DMS 273 (cell line): ENCODE measurements around the gene KCNE3.
"Not testable (repeated sequence)": the region's sequence is repeated elsewhere in the genome, so short reads cannot be mapped to it uniquely, and the experiment has no call there.

Source experiments
- DNase-seq: peaks from one replicate; lab custom pipeline; 2025; ENCODE audit not compliant: unreplicated experiment; lab: John Stamatoyannopoulos, UW

KCNE3 gene

DNA sequence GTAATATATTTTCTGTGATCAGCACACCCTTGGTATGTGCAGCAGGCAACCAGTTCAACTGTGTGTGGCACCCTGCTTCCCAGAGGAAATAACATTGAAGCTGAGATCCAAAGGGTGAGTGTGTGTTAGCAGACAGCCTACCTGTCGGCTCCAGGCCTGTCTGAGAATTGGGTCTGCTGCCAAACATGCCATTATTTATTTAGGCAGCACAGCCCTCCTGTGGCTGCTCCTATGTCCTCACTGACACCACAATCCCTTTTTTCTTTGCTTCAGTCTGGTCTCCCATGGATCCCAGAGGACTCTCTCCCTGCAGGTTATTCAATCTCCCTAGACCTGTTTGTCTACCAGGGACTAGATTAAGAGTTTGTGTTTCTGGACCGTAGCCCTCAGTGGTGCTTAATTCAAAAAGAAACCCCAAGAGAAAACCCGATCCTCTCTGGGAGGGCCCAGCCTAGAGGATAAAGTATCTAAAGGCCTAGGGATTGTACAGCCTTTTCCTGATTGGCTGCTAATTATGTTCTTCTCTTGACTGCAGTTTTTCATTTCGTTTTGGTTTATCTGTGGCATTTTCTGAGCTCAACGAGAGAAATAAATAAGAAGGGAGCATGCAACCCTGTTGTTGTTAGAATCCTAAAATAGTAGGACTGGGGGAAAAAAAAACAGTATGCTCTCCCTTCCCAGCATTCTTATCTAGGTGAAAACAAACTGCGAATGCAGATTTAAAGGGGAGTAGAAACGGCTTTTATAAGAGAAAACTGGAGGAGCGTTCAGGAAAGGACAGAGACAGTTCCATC is 24.1 kb downstream of the KCNE3 start:
- peak; percentile 75 for DNase-seq

DNA sequence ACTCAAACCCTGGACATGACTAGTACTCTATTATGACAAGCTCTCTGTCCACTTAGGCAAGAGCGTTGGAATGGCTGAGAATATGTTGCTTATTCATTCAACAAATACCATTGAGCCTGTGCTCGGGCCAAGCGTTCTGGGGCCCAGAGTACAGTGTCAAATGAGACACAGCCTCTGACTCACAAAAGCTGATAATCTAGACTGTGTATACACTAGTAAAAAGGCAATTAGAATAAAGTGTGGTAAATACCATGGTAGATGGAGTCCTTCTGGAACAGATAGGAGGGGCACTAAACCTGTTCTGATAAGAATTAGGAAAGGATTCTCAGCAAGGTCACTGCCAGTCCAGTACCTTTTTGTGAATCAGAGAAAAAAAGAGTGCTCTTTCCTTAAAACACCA is 24.7 kb downstream of the KCNE3 start:
- no peak for DNase-seq

DNA sequence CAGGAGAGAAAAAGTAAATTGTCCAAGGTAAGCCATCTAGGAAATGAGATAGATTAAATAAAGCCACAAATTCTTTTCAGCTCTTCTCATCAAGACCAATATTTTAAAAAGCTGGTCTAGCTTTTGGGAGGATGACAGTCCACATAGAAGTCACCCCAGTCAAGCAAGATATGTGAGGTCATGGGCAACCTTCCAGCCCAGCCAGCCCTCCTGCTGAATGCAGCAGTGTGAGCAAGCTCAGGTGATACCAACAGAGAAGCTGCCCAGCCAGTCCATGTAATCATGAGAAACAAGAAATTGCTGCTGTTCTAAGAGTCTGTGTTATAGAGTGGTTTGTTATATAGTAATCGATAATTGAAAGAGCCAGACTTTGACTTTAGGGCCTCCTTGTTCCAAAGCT is 28.7 kb downstream of the KCNE3 start:
- DNase-seq: no peak

DNA sequence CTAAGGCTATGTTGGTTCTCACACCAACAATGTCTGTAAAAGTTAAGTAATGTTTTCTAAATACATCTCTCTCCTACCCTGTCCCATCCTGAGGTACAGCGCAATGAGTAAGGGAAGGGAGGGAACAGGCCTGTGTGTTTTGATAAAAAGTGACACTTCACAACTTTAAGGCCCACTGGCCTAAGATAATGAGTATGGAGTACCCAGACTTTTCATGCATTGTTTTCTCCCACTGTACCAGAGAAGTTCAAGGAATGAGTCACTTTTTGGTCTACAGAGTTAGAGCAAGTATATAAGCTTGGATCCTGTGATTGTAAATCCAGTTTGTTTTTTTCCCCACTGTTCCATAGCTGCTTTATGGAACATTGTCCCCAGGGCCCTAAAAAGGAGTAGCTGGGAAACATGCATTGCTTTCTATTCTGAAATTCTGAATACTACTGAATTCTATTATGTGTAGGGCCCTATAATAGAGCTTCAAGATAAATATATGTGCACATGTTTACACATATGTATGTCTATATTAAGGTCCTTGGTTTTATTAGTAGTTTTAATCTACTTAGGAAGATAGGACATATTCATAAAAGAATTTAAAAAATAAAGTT is 29.8 kb downstream of the KCNE3 start:
- no peak for DNase-seq

DNA sequence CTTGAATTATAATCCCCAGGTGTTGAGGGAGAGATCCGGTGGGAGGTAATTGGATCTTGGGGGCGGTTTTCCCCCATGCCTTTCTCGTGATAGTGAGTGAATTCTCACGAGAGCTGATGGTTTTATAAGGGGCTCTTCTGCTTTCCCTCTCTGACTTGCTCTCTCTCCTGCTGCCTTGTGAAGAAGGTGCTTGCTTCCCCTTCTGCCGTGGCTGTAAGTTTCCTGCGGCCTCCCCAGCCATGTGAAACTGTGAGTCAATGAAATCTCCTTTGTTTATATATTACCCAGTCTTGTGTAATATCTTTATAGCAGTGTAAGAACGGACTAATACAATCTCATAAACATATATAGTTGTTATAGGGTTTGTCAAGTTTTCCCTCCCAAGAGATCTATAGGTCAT is 32.8 kb downstream of the KCNE3 start:
- no peak for DNase-seq

DNA sequence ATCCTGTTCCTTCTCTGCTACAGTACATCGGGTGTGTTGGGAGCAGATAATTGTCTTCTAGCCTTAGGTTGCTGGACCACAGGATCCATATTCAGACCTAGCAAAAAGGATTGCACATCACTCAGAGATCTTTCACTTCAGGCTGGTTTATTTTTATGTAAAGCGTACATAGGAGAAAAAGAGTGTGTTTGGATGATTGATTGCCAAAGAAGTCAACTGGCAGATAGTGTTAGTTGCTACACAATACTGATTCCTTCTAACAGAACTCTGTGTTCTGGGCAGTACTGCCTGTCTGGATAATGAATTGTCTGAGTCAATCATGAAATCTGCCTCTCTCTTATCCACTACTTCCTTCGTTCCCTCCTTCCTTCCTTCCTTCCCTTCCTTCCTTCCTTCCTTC is 38.1 kb downstream of the KCNE3 start:
- DNase-seq: no peak

DNA sequence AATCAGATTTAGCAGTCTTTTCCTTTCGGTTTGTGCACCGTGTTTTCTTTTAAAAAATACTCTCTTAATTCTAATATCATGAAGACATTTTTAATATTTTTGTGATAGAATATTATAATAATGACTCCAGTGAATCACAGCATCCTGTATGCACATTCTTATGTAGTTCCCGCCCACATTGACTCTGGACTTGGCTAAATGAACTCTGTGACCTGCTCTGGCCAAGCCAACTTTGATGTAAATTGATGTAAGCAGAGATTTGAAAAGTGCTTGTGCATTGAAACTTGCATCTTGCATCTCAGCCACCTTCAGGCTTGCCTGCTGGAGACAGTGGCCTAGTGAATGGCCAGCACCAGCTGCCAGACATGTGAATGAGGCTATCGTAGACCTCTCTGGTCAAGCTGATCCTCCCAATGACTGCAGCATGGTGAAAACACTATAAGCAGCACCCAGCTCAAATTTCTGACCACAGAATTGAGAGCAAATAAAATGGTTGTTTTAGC is 39.9 kb downstream of the KCNE3 start:
- no peak for DNase-seq

DNA sequence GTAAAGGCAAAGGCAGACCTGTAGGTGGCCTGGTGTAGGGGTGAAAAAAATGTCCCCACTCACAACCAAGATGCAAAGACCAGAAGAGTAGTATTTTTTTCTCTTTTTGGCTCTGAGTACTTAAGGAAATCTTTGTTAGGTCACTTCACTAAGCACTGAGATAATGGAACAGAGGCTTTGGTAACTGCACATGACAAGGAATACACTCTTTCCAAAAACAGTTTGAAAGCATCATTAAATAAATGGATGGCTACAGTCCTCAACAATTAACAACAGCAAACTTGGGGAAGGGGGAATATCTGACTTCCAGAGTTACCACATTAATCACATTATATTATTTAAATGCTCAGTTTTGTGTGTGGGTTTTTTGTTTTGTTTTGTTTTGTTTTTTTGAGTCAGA is 42.2 kb downstream of the KCNE3 start:
- DNase-seq: no peak

DNA sequence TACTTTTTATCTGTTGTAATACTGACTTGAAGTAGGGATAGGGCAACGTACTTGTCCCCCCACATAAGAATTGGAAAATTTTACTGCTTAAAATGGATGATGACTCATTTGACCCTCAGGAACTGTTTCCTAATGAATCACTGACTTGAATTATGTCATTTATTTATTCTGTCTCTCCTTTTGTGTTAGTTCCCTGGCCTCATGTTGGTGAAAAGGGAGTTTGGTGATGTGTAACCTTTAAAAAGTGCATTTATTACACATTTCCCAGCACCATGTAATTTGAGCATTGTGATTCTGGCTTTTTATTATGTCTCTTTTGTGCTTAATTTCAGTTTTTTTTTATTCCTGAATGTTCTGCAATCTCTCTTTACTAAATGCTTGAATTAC is 48.8 kb downstream of the KCNE3 start:
- DNase-seq: no peak

DNA sequence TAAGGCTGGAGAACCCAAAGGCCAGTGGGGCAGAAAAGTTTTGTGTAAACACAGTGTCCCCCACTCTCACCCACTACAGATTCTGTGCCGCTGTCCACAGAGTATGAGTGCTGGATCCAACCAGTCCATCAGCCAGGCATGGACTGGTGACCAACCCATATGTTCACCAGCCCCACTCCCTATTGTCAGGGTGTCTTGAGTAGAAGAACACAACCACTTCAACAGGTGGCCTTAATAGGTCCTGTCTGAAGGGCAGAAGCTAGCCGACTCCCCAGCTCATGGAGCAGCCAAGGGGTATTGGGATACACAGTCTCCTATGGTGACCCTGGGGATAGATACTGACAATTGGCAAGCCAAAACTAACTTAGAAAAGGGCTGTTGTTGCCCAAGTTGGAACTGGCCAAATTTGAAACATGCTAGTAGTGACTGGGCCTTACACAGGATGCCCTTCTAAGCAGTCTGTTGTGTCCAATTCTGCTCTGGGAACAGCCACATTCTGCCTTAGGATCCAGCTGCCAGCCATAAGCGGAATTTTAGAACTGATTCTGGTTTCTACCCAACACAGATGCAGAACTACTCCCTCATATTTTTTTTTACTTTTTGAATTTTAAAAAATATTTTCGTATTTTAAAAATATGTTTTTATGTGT is 49.4 kb downstream of the KCNE3 start:
- DNase-seq: no peak

DNA sequence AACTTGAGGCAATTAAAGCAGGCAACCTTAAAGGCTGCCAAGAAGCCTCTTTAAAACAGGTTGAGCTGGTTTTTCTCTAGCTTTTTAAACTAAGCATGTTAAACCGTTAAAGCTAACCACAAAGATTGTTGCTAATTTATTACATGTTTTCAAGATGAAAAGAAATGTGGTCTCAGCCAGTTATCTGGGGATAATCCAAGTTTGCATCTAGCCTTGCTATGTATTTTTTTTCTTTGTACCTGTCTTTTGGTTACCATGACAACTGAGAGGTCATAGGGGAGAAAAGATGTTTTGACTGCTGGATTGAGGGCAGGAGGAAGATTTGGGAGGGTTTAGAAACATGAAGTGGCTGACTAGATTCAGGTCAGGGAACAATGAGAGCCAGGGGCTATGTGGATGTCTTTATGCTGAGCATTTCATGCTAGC is 50.0 kb downstream of the KCNE3 start:
- no peak for DNase-seq

DNA sequence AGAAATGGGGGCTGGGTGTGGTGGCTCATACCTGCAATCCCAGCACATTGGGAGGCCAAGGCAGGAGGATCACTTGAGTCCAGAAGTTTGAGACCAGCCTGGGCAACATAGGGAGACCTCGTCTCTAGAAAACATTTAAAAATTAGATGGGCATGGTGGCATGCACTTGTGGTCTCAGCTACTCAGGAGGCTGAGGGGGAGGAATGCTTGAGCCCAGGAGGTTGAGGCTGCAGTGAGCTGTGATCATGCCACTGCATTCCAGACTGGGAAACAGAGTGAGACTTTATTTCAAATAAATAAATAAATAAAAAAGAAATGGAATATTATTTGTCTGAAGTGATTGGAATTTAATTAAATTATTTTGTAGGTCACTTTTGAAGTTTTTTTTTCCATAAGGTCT is 50.4 kb downstream of the KCNE3 start:
- DNase-seq: not testable (repeated sequence)

DNA sequence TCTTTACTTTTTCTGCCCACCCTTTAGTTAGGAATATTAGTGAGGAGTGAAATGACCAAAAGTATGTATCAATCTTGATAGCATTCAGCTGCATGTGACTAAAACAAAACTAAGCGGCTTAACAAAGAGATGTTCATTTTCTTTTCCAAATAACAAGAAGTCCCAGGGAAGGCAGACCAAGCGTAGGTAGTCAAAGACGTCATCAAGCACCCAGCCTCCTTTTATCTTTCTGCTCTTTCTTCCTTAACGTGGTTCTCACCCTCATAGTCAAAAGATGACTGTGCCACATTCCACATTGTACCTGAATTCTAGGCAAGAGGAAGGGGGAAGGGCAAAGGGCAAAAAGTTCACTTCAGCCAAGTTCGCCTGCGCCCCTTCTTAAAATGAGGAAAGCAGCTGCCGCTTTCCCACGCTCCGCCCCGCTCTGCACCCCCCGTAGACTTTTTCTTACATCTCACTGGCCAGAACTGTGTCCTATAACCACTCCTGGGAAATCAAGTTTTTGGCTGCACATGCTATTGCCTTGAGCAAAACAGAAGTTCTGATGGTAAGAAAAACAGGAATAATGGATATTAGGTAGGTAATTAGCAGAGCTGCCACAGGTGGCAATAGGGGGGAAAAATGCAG is 54.5 kb downstream of the KCNE3 start:
- no peak for DNase-seq

DNA sequence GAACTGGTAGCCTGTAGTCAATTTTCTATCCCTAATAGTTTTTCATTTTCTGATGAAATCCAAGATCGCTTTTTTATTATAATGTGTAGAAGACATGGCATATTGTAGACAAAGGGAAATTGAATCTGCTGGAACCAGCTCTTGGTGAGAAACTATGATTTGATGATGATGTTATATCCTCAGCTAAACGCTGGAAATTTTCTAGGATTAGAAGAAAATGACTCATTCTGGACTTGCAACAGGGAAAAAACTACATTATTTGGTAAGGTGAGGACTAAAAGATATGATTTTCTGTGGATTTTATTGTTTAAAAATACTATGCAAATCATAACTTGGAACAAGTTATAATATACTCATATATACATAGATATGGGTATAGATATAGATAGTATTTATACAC is 55.0 kb downstream of the KCNE3 start:
- DNase-seq: no peak

DNA sequence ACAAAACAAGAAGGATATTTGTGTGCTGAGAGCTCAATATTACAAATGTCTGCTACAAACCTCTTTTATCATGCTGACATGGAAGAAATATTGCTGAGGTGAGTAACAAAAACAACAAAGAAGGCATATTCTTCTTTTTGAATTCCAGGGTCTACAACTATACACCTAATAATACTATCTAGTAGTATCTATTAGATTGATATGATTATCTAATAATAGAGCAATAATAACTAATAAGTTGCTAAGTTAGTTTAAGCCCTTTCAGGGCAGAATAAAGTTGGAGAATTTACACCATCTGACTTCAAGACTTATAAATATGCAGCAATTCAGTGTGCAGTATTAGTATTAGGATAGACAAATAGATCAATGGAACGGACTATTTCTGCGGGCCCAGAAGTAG is 57.7 kb downstream of the KCNE3 start:
- DNase-seq: no peak
